Ishikawa (cell line): ENCODE results near the gene VARS1.

Experiments
- CEBPB ChIP-seq: IDR thresholded peaks from 2 replicates; pipeline ENCODE4 v1.6.1; 2012
- CREB1 ChIP-seq: IDR thresholded peaks from 2 replicates; pipeline ENCODE4 v1.6.1; 2012; ENCODE audit warnings: low read depth
- EGR1 ChIP-seq: IDR thresholded peaks from 2 replicates; pipeline ENCODE4 v1.6.1; 2012
- EP300 ChIP-seq: IDR thresholded peaks from 2 replicates; pipeline ENCODE4 v1.6.1; 2012; ENCODE audit warnings: borderline replicate concordance
- FOXM1 ChIP-seq: IDR thresholded peaks from 2 replicates; pipeline ENCODE4 v1.6.1; 2012; ENCODE audit warnings: low read depth, borderline replicate concordance
- RAD21 ChIP-seq: IDR thresholded peaks from 2 replicates; pipeline ENCODE4 v1.6.1; 2012; ENCODE audit warnings: low read depth
- TAF1 ChIP-seq: IDR thresholded peaks from 2 replicates; pipeline ENCODE4 v1.6.1; 2012; ENCODE audit warnings: low read depth, mild to moderate bottlenecking
- TCF12 ChIP-seq: IDR thresholded peaks from 2 replicates; pipeline ENCODE4 v1.6.1; 2012; ENCODE audit warnings: low read depth
- YY1 ChIP-seq: IDR thresholded peaks from 2 replicates; pipeline ENCODE4 v1.6.1; 2012; ENCODE audit warnings: low read depth
- ZBTB7A ChIP-seq: IDR thresholded peaks from 2 replicates; pipeline ENCODE4 v1.6.1; 2012; ENCODE audit warnings: low read depth
- TF ChIP-seq, protein P1 (sequence below): IDR thresholded peaks from 2 replicates; pipeline ENCODE4 v1.6.1; 2012; ENCODE audit warnings: low read depth, mild to moderate bottlenecking
- TF ChIP-seq, protein P2 (sequence below): IDR thresholded peaks from 2 replicates; pipeline ENCODE4 v1.6.1; 2012

DNA sequence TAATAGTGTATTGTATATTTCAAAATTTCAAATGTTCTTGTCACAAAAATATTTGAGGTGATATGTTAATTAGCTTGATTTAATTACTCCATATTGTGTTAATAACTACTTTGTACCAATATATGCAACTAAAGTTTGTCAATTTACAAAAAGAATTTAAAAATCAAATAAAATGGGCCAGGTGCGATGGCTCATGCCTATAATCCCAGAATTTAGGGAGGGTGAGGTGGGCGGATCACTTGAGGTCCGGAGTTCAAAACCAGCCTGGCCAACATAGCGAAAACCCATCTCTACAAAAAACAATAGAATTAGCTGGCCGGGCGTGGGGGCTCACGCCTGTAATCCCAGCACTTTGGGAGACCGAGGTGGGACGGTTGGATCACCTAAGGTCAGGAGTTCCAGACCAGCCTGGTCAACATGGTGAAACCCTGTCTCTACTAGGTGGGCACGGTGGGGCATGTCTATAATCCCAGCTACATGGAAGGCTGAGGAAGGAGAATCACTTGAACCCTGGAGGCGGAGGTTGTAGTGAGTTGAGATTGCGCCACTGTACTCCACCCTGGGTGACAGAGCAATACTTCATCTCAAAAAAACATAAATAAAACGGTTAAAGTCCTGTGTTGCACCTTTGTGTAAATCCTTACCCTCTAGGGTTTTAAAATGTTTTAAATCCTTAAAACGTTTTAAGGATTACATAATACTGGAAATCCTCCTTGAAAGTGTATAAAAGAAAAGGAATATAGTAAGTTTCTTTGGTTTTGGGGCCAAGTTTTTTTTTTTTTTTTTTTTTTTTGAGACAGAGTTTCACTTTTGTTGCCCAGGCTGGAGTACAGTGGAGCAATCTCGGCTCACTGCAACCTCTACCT lies 36.0 kb upstream of the VARS1 start:
- TF ChIP-seq ZBTB7A (no peak), FOXM1 (no peak), RAD21 (no peak), EGR1 (no peak), CEBPB (no peak), TCF12 (no peak), EP300 (no peak), TAF1 (no peak), YY1 (no peak), CREB1 (no peak)
- TF ChIP-seq, protein P1, sequence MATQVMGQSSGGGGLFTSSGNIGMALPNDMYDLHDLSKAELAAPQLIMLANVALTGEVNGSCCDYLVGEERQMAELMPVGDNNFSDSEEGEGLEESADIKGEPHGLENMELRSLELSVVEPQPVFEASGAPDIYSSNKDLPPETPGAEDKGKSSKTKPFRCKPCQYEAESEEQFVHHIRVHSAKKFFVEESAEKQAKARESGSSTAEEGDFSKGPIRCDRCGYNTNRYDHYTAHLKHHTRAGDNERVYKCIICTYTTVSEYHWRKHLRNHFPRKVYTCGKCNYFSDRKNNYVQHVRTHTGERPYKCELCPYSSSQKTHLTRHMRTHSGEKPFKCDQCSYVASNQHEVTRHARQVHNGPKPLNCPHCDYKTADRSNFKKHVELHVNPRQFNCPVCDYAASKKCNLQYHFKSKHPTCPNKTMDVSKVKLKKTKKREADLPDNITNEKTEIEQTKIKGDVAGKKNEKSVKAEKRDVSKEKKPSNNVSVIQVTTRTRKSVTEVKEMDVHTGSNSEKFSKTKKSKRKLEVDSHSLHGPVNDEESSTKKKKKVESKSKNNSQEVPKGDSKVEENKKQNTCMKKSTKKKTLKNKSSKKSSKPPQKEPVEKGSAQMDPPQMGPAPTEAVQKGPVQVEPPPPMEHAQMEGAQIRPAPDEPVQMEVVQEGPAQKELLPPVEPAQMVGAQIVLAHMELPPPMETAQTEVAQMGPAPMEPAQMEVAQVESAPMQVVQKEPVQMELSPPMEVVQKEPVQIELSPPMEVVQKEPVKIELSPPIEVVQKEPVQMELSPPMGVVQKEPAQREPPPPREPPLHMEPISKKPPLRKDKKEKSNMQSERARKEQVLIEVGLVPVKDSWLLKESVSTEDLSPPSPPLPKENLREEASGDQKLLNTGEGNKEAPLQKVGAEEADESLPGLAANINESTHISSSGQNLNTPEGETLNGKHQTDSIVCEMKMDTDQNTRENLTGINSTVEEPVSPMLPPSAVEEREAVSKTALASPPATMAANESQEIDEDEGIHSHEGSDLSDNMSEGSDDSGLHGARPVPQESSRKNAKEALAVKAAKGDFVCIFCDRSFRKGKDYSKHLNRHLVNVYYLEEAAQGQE = no peak
- TF ChIP-seq, protein P2, sequence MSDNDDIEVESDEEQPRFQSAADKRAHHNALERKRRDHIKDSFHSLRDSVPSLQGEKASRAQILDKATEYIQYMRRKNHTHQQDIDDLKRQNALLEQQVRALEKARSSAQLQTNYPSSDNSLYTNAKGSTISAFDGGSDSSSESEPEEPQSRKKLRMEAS = no peak
